SK-N-SH treated with all-trans-retinoic acid at 6 μM for 48 hours (cell line): ENCODE measurements around the gene CCDC171.

Experiments
- ATAC-seq: fragments of 200-7000 bp; cut with Tn5 transposase; 3 replicates; pipeline ENCODE4 v1.9.1; 2020; ENCODE audit warnings: mild to moderate bottlenecking, moderate library complexity
- ARNTL ChIP-seq: fragments of 450-650 bp; formaldehyde crosslinking; IDR thresholded peaks from 2 replicates; pipeline ENCODE4 v1.5.0; 2020; ENCODE audit warnings: low read depth, mild to moderate bottlenecking, moderate library complexity, borderline replicate concordance
- BACH2 ChIP-seq: fragments of 250-450 bp; sonication (Bioruptor Pico); IDR thresholded peaks from 2 replicates; pipeline ENCODE4 v1.9.0; 2021; ENCODE audit warnings: mild to moderate bottlenecking, borderline replicate concordance
- CSDC2 ChIP-seq: fragments of 250-450 bp; sonication (Bioruptor Pico); IDR thresholded peaks from 2 replicates; pipeline ENCODE4 v1.5.0; 2020; ENCODE audit warnings: mild to moderate bottlenecking, moderate library complexity
- ESRRG ChIP-seq: fragments of 250-450 bp; sonication (Bioruptor Pico); IDR thresholded peaks from 2 replicates; pipeline ENCODE4 v1.6.1; 2021; ENCODE audit warnings: mild to moderate bottlenecking
- GLIS3 ChIP-seq: fragments of 250-450 bp; sonication (Bioruptor Pico); IDR thresholded peaks from 2 replicates; pipeline ENCODE4 v1.5.0; 2020; ENCODE audit warnings: mild to moderate bottlenecking, moderate library complexity
- ISL1 ChIP-seq: fragments of 250-450 bp; sonication (Bioruptor Pico); IDR thresholded peaks from 2 replicates; pipeline ENCODE4 v2.1.2; 2022; ENCODE audit warnings: mild to moderate bottlenecking, moderate library complexity
- OSR1 ChIP-seq: fragments of 250-450 bp; sonication (Bioruptor Pico); IDR thresholded peaks from 2 replicates; pipeline ENCODE4 v1.8.0; 2022; ENCODE audit warnings: moderate library complexity, mild to moderate bottlenecking, inconsistent platforms
- RARB ChIP-seq: fragments of 250-450 bp; sonication (Bioruptor Pico); IDR thresholded peaks from 2 replicates; pipeline ENCODE4 v1.8.0; 2021; ENCODE audit warnings: mild to moderate bottlenecking, moderate library complexity
- SNAI2 ChIP-seq: fragments of 250-450 bp; sonication (Bioruptor Pico); IDR thresholded peaks from 2 replicates; pipeline ENCODE4 v1.5.0; 2020; ENCODE audit warnings: mild to moderate bottlenecking, moderate library complexity
- TOX ChIP-seq: fragments of 250-450 bp; sonication (Bioruptor Pico); IDR thresholded peaks from 2 replicates; pipeline ENCODE4 v1.8.0; 2021; ENCODE audit warnings: mild to moderate bottlenecking, moderate library complexity, borderline replicate concordance
- ZNF565 ChIP-seq: fragments of 450-650 bp; formaldehyde crosslinking; conservative IDR thresholded peaks from 2 replicates; pipeline ENCODE4 v1.5.0; 2020; ENCODE audit warnings: low read depth, mild to moderate bottlenecking, moderate library complexity
- ZNF70 ChIP-seq: fragments of 450-650 bp; formaldehyde crosslinking; IDR thresholded peaks from 2 replicates; pipeline ENCODE4 v1.5.0; 2020; ENCODE audit warnings: mild to moderate bottlenecking, moderate library complexity
- ZNF8 ChIP-seq: fragments of 450-650 bp; formaldehyde crosslinking; IDR thresholded peaks from 2 replicates; pipeline ENCODE4 v1.5.0; 2020; ENCODE audit warnings: mild to moderate bottlenecking, moderate library complexity
- TF ChIP-seq, protein P1 (sequence below): fragments of 250-450 bp; sonication (Bioruptor Pico); IDR thresholded peaks from 2 replicates; pipeline ENCODE4 v1.8.0; 2020; ENCODE audit warnings: mild to moderate bottlenecking, moderate library complexity, borderline replicate concordance
- TF ChIP-seq, protein P2 (sequence below): fragments of 250-450 bp; sonication (Bioruptor Pico); IDR thresholded peaks from 2 replicates; pipeline ENCODE4 v1.8.0; 2021; ENCODE audit warnings: low read depth, mild to moderate bottlenecking, moderate library complexity, borderline replicate concordance

The CCDC171 gene

GRCh38 chr9:16022228-16022627 lies 469.4 kb downstream of the CCDC171 start:
- TF ChIP-seq RARB (CRISPR knock-in tag), result no peak
- no peak for TF ChIP-seq ESRRG
- no peak for TF ChIP-seq ZNF8 (CRISPR knock-in tag)
- TF ChIP-seq, protein P1, sequence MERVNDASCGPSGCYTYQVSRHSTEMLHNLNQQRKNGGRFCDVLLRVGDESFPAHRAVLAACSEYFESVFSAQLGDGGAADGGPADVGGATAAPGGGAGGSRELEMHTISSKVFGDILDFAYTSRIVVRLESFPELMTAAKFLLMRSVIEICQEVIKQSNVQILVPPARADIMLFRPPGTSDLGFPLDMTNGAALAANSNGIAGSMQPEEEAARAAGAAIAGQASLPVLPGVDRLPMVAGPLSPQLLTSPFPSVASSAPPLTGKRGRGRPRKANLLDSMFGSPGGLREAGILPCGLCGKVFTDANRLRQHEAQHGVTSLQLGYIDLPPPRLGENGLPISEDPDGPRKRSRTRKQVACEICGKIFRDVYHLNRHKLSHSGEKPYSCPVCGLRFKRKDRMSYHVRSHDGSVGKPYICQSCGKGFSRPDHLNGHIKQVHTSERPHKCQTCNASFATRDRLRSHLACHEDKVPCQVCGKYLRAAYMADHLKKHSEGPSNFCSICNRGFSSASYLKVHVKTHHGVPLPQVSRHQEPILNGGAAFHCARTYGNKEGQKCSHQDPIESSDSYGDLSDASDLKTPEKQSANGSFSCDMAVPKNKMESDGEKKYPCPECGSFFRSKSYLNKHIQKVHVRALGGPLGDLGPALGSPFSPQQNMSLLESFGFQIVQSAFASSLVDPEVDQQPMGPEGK, result no peak
- no peak for TF ChIP-seq CSDC2
- TF ChIP-seq ISL1 (CRISPR knock-in tag), result no peak
- TF ChIP-seq ZNF70, result no peak
- TF ChIP-seq BACH2, result no peak
- TF ChIP-seq ARNTL (CRISPR knock-in tag), result no peak
- TF ChIP-seq, protein P2, sequence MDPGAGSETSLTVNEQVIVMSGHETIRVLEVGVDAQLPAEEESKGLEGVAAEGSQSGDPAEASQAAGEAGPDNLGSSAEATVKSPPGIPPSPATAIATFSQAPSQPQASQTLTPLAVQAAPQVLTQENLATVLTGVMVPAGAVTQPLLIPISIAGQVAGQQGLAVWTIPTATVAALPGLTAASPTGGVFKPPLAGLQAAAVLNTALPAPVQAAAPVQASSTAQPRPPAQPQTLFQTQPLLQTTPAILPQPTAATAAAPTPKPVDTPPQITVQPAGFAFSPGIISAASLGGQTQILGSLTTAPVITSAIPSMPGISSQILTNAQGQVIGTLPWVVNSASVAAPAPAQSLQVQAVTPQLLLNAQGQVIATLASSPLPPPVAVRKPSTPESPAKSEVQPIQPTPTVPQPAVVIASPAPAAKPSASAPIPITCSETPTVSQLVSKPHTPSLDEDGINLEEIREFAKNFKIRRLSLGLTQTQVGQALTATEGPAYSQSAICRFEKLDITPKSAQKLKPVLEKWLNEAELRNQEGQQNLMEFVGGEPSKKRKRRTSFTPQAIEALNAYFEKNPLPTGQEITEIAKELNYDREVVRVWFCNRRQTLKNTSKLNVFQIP (CRISPR knock-in tag), result no peak
- no peak for TF ChIP-seq OSR1
- TF ChIP-seq GLIS3, result no peak
- no peak for TF ChIP-seq ZNF565 (CRISPR knock-in tag)
- ATAC-seq, result no peak

GRCh38 chr9:16023446-16023845 lies 470.6 kb downstream of the CCDC171 start:
- TF ChIP-seq, protein P2 (CRISPR knock-in tag), result no peak
- TF ChIP-seq ZNF8 (CRISPR knock-in tag) (no peak), TOX (CRISPR knock-in tag) (no peak), ISL1 (CRISPR knock-in tag) (no peak), GLIS3 (no peak), SNAI2 (no peak)
- no peak for ATAC-seq
